Left lung (tissue), 10 donors: Measurements from ENCODE around the gene ZFHX3. TPM values are rescaled to one million over a fixed set of nuclear protein-coding genes. Genes with fewer than 3 reads are reported as not detected.

Experiments used
- ATAC-seq: fragments of 200-7000 bp; cut with Tn5 transposase; one replicate; pipeline ENCODE4 v1.9.1; 2020; ENCODE audit warnings: moderate library complexity
- DNase-seq, 4 donors: peaks; one replicate each; pipeline ENCODE4 v3.0.0-alpha.2; 2013 to 2020
- H3K27ac ChIP-seq, 2 donors: fragments of 200-600 bp; sonication (generic) in 1 of 2; one replicate each; pipeline versions ENCODE4 v1.5.0 to v1.8.0; 2020 to 2021
- H3K27me3 ChIP-seq, 2 donors: fragments of 200-600 bp; sonication (generic) in 1 of 2; one replicate each; pipeline versions ENCODE4 v1.5.0 to v1.8.0; 2020 to 2021
- H3K36me3 ChIP-seq, 2 donors: fragments of 200-600 bp; sonication (generic) in 1 of 2; one replicate each; pipeline versions ENCODE4 v1.5.0 to v1.8.0; 2020 to 2021
- H3K4me1 ChIP-seq, 2 donors: fragments of 200-600 bp; one replicate each; pipeline ENCODE4 v1.8.0; 2021
- H3K4me3 ChIP-seq, 2 donors: fragments of 200-600 bp; sonication (generic) in 1 of 2; one replicate each; pipeline versions ENCODE4 v1.5.0 to v1.8.0; 2020 to 2021; ENCODE audit warnings: mild to moderate bottlenecking in 1 of 2
- H3K9me3 ChIP-seq, 2 donors: fragments of 200-600 bp; sonication (generic) in 1 of 2; one replicate each; pipeline versions ENCODE4 v1.5.0 to v1.8.0; 2020 to 2021
- intact Hi-C, 2 donors: fragments of 100-400 bp; cut with DNase I; formaldehyde crosslinking; loops; one replicate each; pipeline versions ENCODE4 v1.11.2 to v1.14.2; 2022
- polyA plus RNA-seq, 6 donors: library from polyadenylated mRNA; unstranded; fragments of 120-200 nt; gene quantifications; one replicate each; pipeline ENCODE4 v1.2.1, GENCODE V29; 2013; ENCODE audit not compliant: insufficient read length in 6 of 6
- total RNA-seq, 2 donors: library from RNA; stranded (reverse); fragmentation: NEBNext Ultra II Directional; extraction: Animal tissue kit (Norgen Biotek cat#: 25700); gene quantifications; one replicate each; pipeline ENCODE4 v1.2.1, GENCODE V29; 2021
- TF ChIP-seq, protein P1 (sequence below), 2 donors: fragments of 200-600 bp; sonication (generic) in 1 of 2; IDR thresholded peaks; one replicate each; pipeline versions ENCODE4 v1.5.0 to v1.8.0; 2021; ENCODE audit warnings: antibody characterized with exemption in 2 of 2
- donor health status: DM: no; HTN: yes; CAD: no.
- donor health status: DM: no; HTN: no; CAD: no.

ZFHX3 gene
- total and polyA plus RNA-seq, 8 donors = 21.4 to 34.7 (median 32.2) TPM

DNA sequence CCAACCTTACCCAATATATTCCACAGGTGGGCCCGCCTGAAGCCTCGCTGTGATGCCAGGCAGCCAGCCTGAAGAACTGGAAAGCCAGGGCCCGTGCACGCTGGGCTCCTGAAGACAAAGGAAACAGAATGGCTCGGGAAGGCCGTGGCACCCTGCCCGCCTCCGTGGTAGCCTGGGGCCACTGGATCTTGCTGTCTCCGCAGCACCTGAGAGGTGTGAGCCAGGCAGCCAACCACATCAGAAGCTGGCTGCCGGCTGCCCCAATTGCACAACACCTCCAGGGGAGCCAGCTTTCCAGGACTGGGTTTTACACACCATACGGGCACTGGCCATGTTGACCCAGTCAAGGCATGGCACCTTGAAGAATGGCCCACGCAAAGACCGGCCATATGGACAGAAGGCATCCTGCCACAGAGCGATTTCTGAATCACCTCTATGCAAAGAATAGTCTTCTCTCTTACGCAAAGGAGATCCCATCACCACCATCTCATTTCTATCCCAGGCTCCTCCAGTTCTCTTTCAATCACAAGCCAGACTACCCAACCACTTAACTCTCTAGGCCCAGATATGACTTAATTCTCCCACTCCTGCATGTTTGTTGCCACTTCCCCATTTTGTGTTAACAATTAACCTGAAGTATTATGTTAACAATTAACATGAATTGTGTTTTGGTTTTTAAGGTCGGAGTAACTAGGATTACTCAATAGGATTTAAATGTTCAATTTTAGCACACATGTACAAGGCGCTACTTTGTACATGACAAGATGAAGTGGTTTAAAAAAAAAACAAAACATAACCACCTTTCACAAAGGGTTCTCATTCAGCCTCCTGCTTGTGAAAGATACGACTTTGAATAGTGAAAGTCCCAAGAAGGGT lies 32.1 kb downstream of the ZFHX3 start:
- peak overlapping the region; percentile 16 to 26 for H3K27ac ChIP-seq
- ATAC-seq = peak; percentile 81

DNA sequence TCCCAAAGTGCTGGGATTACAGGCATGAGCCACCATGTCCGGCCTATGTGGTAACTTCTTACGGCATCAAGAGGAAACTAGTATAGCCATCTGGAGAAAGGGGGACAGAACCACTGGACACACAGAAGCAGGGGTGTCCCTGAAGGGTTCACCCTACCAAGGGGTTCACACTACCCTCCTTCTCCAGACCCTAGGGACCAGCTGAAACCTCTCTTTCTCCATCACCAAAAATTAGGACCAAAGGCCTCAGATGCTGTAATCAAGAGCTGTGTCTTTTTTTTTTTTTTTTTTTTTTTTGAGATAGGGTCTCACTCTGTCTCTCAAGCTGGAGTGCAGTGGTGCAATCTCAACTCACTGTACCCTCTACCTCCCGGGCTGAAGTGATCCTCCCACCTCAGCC lies 33.2 kb downstream of the ZFHX3 start:
- no peak overlapping the region for H3K4me3 ChIP-seq
- DNase-seq (no peak), ATAC-seq (no peak)
- TF ChIP-seq, protein P1, sequence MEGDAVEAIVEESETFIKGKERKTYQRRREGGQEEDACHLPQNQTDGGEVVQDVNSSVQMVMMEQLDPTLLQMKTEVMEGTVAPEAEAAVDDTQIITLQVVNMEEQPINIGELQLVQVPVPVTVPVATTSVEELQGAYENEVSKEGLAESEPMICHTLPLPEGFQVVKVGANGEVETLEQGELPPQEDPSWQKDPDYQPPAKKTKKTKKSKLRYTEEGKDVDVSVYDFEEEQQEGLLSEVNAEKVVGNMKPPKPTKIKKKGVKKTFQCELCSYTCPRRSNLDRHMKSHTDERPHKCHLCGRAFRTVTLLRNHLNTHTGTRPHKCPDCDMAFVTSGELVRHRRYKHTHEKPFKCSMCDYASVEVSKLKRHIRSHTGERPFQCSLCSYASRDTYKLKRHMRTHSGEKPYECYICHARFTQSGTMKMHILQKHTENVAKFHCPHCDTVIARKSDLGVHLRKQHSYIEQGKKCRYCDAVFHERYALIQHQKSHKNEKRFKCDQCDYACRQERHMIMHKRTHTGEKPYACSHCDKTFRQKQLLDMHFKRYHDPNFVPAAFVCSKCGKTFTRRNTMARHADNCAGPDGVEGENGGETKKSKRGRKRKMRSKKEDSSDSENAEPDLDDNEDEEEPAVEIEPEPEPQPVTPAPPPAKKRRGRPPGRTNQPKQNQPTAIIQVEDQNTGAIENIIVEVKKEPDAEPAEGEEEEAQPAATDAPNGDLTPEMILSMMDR (IDR thresholded peaks at IDR 0.05) = no peak
- no peak overlapping the region for H3K27ac ChIP-seq
- H3K4me1 ChIP-seq = peaks cover 0 to 36% of the 10 kb centered on the region in 2 donors
- no peaks in the 10 kb centered on the region for H3K27me3 ChIP-seq
- no peaks in the 10 kb centered on the region for H3K36me3 ChIP-seq
- intact Hi-C loops = no loop called here
- H3K9me3 ChIP-seq = no peaks in the 10 kb centered on the region

More for the DNA sequence above, 32.1 kb downstream of the ZFHX3 start:
- H3K9me3 ChIP-seq = no peaks in the 10 kb centered on the region
- intact Hi-C loops = no loop called here
- TF ChIP-seq, protein P1 (IDR thresholded peaks at IDR 0.05) = no peak
- H3K27me3 ChIP-seq = no peaks in the 10 kb centered on the region
- H3K4me1 ChIP-seq = peaks cover 0 to 34% of the 10 kb centered on the region in 2 donors
- H3K36me3 ChIP-seq = no peaks in the 10 kb centered on the region
- no peak overlapping the region for H3K4me3 ChIP-seq
- peak in 3 of 4 donors; percentile 66 to 87 (median 73) for DNase-seq

DNA sequence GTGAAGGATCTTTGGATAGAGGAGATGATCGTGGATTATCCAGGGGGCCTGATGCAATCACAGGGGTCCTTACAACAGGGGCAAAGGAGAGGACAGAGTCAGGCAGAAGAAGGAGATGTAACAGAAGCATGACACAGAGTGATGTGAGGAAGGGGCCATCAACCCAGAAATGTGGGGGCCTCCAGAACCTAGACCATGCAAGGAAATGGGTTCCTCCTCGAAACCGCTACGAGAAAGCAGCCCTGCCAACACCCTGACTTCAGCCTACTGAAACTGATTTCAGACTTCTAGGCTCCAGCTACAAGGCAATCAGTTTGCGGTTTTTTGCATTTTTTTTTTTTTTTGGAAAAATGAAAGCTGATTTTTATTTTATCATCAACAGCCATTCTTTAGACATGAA lies 34.0 kb downstream of the ZFHX3 start:
- H3K36me3 ChIP-seq = no peaks in the 10 kb centered on the region
- no peak overlapping the region for H3K27ac ChIP-seq
- DNase-seq (peak in 1 of 4 donors; percentile 3), ATAC-seq (no peak)
- peaks cover 0 to 30% of the 10 kb centered on the region in 2 donors for H3K4me1 ChIP-seq
- intact Hi-C loops = no loop called here
- H3K9me3 ChIP-seq = no peaks in the 10 kb centered on the region
- no peak overlapping the region for H3K4me3 ChIP-seq
- TF ChIP-seq, protein P1 (IDR thresholded peaks at IDR 0.05) = no peak
- H3K27me3 ChIP-seq = no peaks in the 10 kb centered on the region

DNA sequence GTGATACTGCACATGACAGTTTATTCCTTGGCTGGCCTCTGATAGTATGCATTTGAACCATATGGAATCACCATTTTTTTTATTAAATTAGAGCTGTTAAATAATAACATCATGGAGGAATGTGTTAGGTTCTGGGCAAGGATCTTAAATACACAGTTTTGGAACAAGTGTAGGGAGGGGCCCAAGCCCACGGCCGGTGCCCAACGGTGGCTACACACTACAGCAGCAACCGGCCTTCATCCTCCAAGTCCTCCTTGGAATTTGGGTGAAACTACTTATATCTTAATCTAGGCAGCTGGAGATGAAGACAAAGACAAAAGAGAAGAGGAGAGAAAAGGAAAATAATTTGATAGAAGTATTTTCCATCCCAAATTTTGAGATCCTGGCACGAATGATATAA lies 35.6 kb downstream of the ZFHX3 start:
- intact Hi-C loops = no loop called here
- TF ChIP-seq, protein P1 (IDR thresholded peaks at IDR 0.05) = no peak
- H3K9me3 ChIP-seq = no peaks in the 10 kb centered on the region
- no peak overlapping the region for H3K27ac ChIP-seq
- H3K4me3 ChIP-seq = no peak overlapping the region
- DNase-seq = no peak
- ATAC-seq = no peak
- H3K36me3 ChIP-seq = no peaks in the 10 kb centered on the region
- peaks cover 0 to 30% of the 10 kb centered on the region in 2 donors for H3K4me1 ChIP-seq
- H3K27me3 ChIP-seq = no peaks in the 10 kb centered on the region

DNA sequence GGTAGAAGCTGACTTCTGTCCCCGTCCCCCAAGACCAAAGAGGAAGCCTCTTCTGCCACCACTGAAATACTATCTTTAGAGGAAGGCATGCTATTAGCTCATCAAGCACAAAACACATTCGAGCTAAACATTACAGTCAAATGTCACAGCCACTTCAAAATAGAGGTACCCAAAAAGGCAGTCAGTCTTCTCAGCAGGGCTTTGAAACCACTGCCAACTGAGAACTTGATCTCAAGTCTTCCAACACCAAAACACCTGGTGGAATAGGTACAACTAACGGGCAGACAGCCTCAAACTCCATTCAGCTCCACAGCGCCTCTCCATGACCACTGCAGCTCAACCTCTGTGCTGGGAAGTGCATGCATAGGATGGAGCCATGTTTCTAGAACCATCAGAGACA lies 36.0 kb downstream of the ZFHX3 start:
- Histone ChIP-seq H3K9me3 (no peaks in the 10 kb centered on the region), H3K4me1 (peaks cover 0 to 26% of the 10 kb centered on the region in 2 donors), H3K27ac (no peak overlapping the region), H3K4me3 (no peak overlapping the region), H3K36me3 (no peaks in the 10 kb centered on the region), H3K27me3 (no peaks in the 10 kb centered on the region)
- DNase-seq = peak in 1 of 4 donors; percentile 13
- intact Hi-C loops = no loop called here
- TF ChIP-seq, protein P1 (IDR thresholded peaks at IDR 0.05) = no peak
- ATAC-seq = no peak
